Keratinocyte (primary cell): Measurements from ENCODE around the gene NHLRC2. TPM values are rescaled to one million over a fixed set of nuclear protein-coding genes. Genes with fewer than 3 reads are reported as not detected.

Experiments
- DNase-seq: peaks from one replicate; pipeline ENCODE4 v3.0.0-alpha.2; 2011; ENCODE audit warnings: low read depth, missing footprints, low spot score
- FAIRE-seq: peaks from 2 replicates; lab custom pipeline; 2011; peaks lifted over from hg19 to GRCh38; lab: Jason Lieb, UNC
- H2AFZ ChIP-seq: 2 replicates; pipeline ENCODE4 v1.6.0; 2012; ENCODE audit warnings: low read length, control low read depth, inconsistent platforms; ENCODE audit not compliant: control insufficient read depth
- H3K27ac ChIP-seq: 2 replicates; pipeline ENCODE4 v1.5.1; 2011; ENCODE audit warnings: low read length; ENCODE audit not compliant: control insufficient read depth, insufficient read depth
- H3K27me3 ChIP-seq: 3 replicates; pipeline ENCODE4 v1.6.0; 2011; ENCODE audit warnings: low read length; ENCODE audit not compliant: control insufficient read depth, insufficient read depth; ENCODE audit errors: extremely low read depth
- H3K36me3 ChIP-seq, 2 experiments: 2 replicates in 1 of 2; 3 replicates in 1 of 2; pipeline ENCODE4 v1.5.1; 2011; ENCODE audit warnings: low read length in 2 of 2, mild to moderate bottlenecking in 1 of 2; ENCODE audit not compliant: control insufficient read depth in 2 of 2, insufficient read depth in 2 of 2; ENCODE audit errors: extremely low read depth in 1 of 2
- H3K4me1 ChIP-seq: 3 replicates; pipeline ENCODE4 v1.5.1; 2011; ENCODE audit warnings: low read length; ENCODE audit not compliant: control insufficient read depth, insufficient read depth; ENCODE audit errors: extremely low read depth
- H3K4me2 ChIP-seq: 3 replicates; pipeline ENCODE4 v1.6.0; 2011; ENCODE audit warnings: low read depth, low read length; ENCODE audit not compliant: control insufficient read depth, insufficient read depth; ENCODE audit errors: extremely low read depth
- H3K4me3 ChIP-seq, 3 experiments: fragments of 200-600 bp in 1 of 3; sonication (generic) in 1 of 3; 2 replicates in 2 of 3; 3 replicates in 1 of 3; pipeline ENCODE4 v1.5.1; 2011 to 2016; ENCODE audit warnings: low read length in 3 of 3, mild to moderate bottlenecking in 3 of 3, control low read depth in 2 of 3, inconsistent platforms in 1 of 3, low read depth in 1 of 3, mixed read lengths in 1 of 3, mixed run types in 1 of 3, moderate library complexity in 1 of 3; ENCODE audit not compliant: control insufficient read depth in 2 of 3, insufficient read depth in 2 of 3; ENCODE audit errors: extremely low read depth in 1 of 3
- H3K79me2 ChIP-seq: 2 replicates; pipeline ENCODE4 v1.6.0; 2012; ENCODE audit warnings: low read length; ENCODE audit not compliant: control insufficient read depth, insufficient read depth
- H3K9ac ChIP-seq: 3 replicates; pipeline ENCODE4 v1.6.0; 2011; ENCODE audit warnings: low read length; ENCODE audit not compliant: control insufficient read depth, insufficient read depth; ENCODE audit errors: extremely low read depth
- H3K9me1 ChIP-seq: 3 replicates; pipeline ENCODE4 v1.6.0; 2011; ENCODE audit warnings: low read length; ENCODE audit not compliant: control insufficient read depth, insufficient read depth; ENCODE audit errors: extremely low read depth
- H3K9me3 ChIP-seq: 2 replicates; pipeline ENCODE4 v1.5.1; 2012; ENCODE audit warnings: low read depth, low read length; ENCODE audit not compliant: control insufficient read depth
- H4K20me1 ChIP-seq: 3 replicates; pipeline ENCODE4 v1.6.0; 2011; ENCODE audit warnings: low read length; ENCODE audit not compliant: control insufficient read depth, insufficient read depth; ENCODE audit errors: extremely low read depth
- EZH2 ChIP-seq: IDR thresholded peaks from one replicate; pipeline ENCODE4 v1.6.1; 2012; ENCODE audit warnings: inconsistent platforms, mild to moderate bottlenecking, low read length, moderate library complexity
- dilution Hi-C: fragments of 300-500 bp; cut with MboI; formaldehyde crosslinking; loops from one replicate; pipeline ENCODE4 v1.7.0; 2020; ENCODE audit warnings: low sequenced_read_pairs; ENCODE audit not compliant: extremely low pct_ligation_motif_present
- polyA plus RNA-seq, 5 experiments: library from polyadenylated mRNA; depleted of rRNA in 3 of 5; stranded (reverse) in 3 of 5; stranded (forward) in 1 of 5; unstranded in 1 of 5; fragments of >200 nt; gene quantifications; 1 replicate in 1 of 5; 2 replicates in 3 of 5; 3 replicates in 1 of 5; pipeline versions ENCODE4 v1.2.1 to v1.2.3, GENCODE V29; 2011 to 2012; ENCODE audit warnings: missing spikeins in 2 of 5, low read depth in 1 of 5, low replicate concordance in 1 of 5
- TF ChIP-seq, protein P1 (sequence below), 3 experiments: IDR thresholded peaks in 1 of 3; conservative IDR thresholded peaks in 1 of 3; optimal IDR thresholded peaks in 1 of 3; 2 replicates in 2 of 3; 3 replicates in 1 of 3; pipeline versions ENCODE3 to v1.5.1; 2011; ENCODE audit warnings: low read length in 3 of 3, mild to moderate bottlenecking in 3 of 3, moderate library complexity in 2 of 3, control low read depth in 1 of 3, inconsistent platforms in 1 of 3; ENCODE audit not compliant: insufficient read depth in 2 of 3; ENCODE audit errors: extremely low read depth in 1 of 3

Gene NHLRC2
- polyA plus RNA-seq, 1 donor (not counting 4 experiments of a cell fraction or from before 2014, with no cell fraction given): 7.5 TPM

DNA sequence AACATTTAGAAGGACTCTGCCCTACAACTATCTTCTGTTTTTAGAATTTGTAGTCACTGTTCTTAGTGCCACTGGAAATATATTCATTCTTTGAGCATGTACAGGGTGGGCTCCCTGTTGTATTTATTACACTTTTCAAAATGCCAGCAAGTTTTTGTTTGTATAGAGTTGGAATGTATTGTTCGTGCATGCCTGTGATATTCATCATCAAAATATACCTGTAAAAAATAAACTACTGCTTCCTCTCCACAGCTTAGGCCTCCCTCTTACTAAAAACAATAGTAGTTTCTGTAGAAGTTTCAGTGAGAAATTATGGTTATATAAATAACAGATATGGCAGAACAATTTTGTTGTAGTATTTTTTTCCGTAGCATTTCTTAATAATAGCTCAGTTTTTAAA, 61.6 kb downstream of the NHLRC2 start:
- Histone ChIP-seq H3K9ac (no peak overlapping the region), H3K4me1 (peaks cover 3% of the 10 kb centered on the region), H3K4me2 (no peak overlapping the region), H3K36me3 (no peaks in the 10 kb centered on the region), H3K4me3 (no peak overlapping the region), H3K27me3 (no peaks in the 10 kb centered on the region), H2AFZ (no peak overlapping the region), H4K20me1 (no peaks in the 10 kb centered on the region), H3K9me1 (no peaks in the 10 kb centered on the region), H3K9me3 (no peaks in the 10 kb centered on the region), H3K27ac (no peak overlapping the region), H3K79me2 (no peaks in the 10 kb centered on the region)
- FAIRE-seq (no peak), DNase-seq (no peak)
- no peak for TF ChIP-seq EZH2
- TF ChIP-seq, protein P1, sequence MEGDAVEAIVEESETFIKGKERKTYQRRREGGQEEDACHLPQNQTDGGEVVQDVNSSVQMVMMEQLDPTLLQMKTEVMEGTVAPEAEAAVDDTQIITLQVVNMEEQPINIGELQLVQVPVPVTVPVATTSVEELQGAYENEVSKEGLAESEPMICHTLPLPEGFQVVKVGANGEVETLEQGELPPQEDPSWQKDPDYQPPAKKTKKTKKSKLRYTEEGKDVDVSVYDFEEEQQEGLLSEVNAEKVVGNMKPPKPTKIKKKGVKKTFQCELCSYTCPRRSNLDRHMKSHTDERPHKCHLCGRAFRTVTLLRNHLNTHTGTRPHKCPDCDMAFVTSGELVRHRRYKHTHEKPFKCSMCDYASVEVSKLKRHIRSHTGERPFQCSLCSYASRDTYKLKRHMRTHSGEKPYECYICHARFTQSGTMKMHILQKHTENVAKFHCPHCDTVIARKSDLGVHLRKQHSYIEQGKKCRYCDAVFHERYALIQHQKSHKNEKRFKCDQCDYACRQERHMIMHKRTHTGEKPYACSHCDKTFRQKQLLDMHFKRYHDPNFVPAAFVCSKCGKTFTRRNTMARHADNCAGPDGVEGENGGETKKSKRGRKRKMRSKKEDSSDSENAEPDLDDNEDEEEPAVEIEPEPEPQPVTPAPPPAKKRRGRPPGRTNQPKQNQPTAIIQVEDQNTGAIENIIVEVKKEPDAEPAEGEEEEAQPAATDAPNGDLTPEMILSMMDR (optimal IDR thresholded peaks at IDR 0.05 in 1 of 3, IDR thresholded peaks at IDR 0.05 in 1 of 3, conservative IDR thresholded peaks at IDR 0.05 in 1 of 3; ENCODE audit: extremely low read depth in 1 of 3, insufficient read depth in 2 of 3, low read length in 3 of 3): no peak
- dilution Hi-C loops: no loop called here

GRCh38 chr10:113917636-113918035, 63.2 kb downstream of the NHLRC2 start:
- H3K9me1 ChIP-seq: no peaks in the 10 kb centered on the region
- no peaks in the 10 kb centered on the region for H4K20me1 ChIP-seq
- no peak for DNase-seq
- H3K4me1 ChIP-seq: peaks cover 7% of the 10 kb centered on the region
- no peak for FAIRE-seq
- H3K4me3 ChIP-seq: no peak overlapping the region
- H3K36me3 ChIP-seq: no peaks in the 10 kb centered on the region
- H3K79me2 ChIP-seq: no peaks in the 10 kb centered on the region
- no peak overlapping the region for H2AFZ ChIP-seq
- H3K27me3 ChIP-seq: no peaks in the 10 kb centered on the region
- TF ChIP-seq, protein P1 (optimal IDR thresholded peaks at IDR 0.05 in 1 of 3, IDR thresholded peaks at IDR 0.05 in 1 of 3, conservative IDR thresholded peaks at IDR 0.05 in 1 of 3; ENCODE audit: extremely low read depth in 1 of 3, insufficient read depth in 2 of 3, low read length in 3 of 3): no peak
- TF ChIP-seq EZH2: no peak
- dilution Hi-C loops: no loop called here
- H3K27ac ChIP-seq: no peak overlapping the region
- no peak overlapping the region for H3K9ac ChIP-seq
- H3K9me3 ChIP-seq: no peaks in the 10 kb centered on the region
- no peak overlapping the region for H3K4me2 ChIP-seq
